Gastroesophageal sphincter (tissue), 4 donors: ENCODE measurements around the gene UNC5A. TPM values are rescaled to one million over a fixed set of nuclear protein-coding genes. Genes with fewer than 3 reads are reported as not detected.

Experiments used
- ATAC-seq: fragments of 150-250 bp; one replicate; pipeline ENCODE4 v1.9.1; 2016; ENCODE audit warnings: mild to moderate bottlenecking, moderate library complexity
- H3K27ac ChIP-seq, 4 donors: fragments of 200-600 bp; sonication (generic) in 3 of 4; 1 replicate in 3 of 4; 2 replicates in 1 of 4; pipeline ENCODE4 v1.5.1; 2016 to 2019
- H3K27me3 ChIP-seq: fragments of 200-600 bp; sonication (generic); one replicate; pipeline ENCODE4 v1.5.1; 2019
- H3K36me3 ChIP-seq, 2 donors: fragments of 200-600 bp; sonication (generic); one replicate each; pipeline ENCODE4 v1.5.1; 2019; ENCODE audit warnings: control low read depth in 1 of 2
- H3K4me1 ChIP-seq, 3 donors: fragments of 200-600 bp; sonication (generic); 1 replicate in 2 of 3; 2 replicates in 1 of 3; pipeline ENCODE4 v1.5.1; 2016 to 2019; ENCODE audit warnings: control low read depth in 2 of 3
- H3K4me3 ChIP-seq, 2 donors: fragments of 200-600 bp; sonication (generic); one replicate each; pipeline ENCODE4 v1.5.1; 2019; ENCODE audit warnings: mild to moderate bottlenecking in 1 of 2, moderate library complexity in 1 of 2
- H3K9me3 ChIP-seq, 3 donors: fragments of 200-600 bp; sonication (generic); one replicate each; pipeline ENCODE4 v1.5.1; 2017 to 2019; ENCODE audit warnings: control low read depth in 2 of 3
- CTCF ChIP-seq, 4 experiments: fragments of 200-600 bp in 2 of 4; fragments of 450-650 bp in 2 of 4; sonication (generic) in 1 of 4; IDR thresholded peaks; one replicate each; pipeline ENCODE4 v1.5.1; 2017 to 2019; ENCODE audit warnings: antibody characterized with exemption in 4 of 4, mild to moderate bottlenecking in 2 of 4, moderate library complexity in 2 of 4
- EP300 ChIP-seq: sonication (generic); formaldehyde crosslinking; IDR thresholded peaks from one replicate; pipeline ENCODE4 v1.6.1; 2017; ENCODE audit warnings: antibody characterized with exemption, mild to moderate bottlenecking
- POLR2A ChIP-seq, 2 donors: fragments of 450-650 bp; IDR thresholded peaks; one replicate each; pipeline ENCODE4 v1.6.1; 2017; ENCODE audit warnings: antibody characterized with exemption in 2 of 2, mild to moderate bottlenecking in 2 of 2, moderate library complexity in 1 of 2
- POLR2AphosphoS5 ChIP-seq: sonication (generic); formaldehyde crosslinking; IDR thresholded peaks from one replicate; pipeline ENCODE4 v1.6.1; 2017; ENCODE audit warnings: antibody characterized with exemption
- WGBS, 2 donors: methylation state at CpG; one replicate each; pipeline ENCODE4 v1.1.5; 2018; ENCODE audit warnings: low coverage in 1 of 2; 5-methylcytosine and 5-hydroxymethylcytosine counted together
- total RNA-seq, 4 donors: library from RNA; depleted of rRNA; stranded (reverse); fragments of >200 nt; gene quantifications; one replicate each; pipeline ENCODE4 v1.1.0, GENCODE V29; 2016

Gene UNC5A
- total RNA-seq, 4 donors from 2014 or later: 0.27 TPM; not detected in 3

GRCh38 chr5:176823869-176824412 is 13.6 kb downstream of the UNC5A start:
- WGBS, 2 donors: 80% methylated on average over 2 of the region's 20 CpGs; no CpG with 5 or more reads in 1 of the 2 donors
- TF ChIP-seq CTCF (IDR thresholded peaks at IDR 0.05): no peak
- TF ChIP-seq EP300: no peak
- no peak for TF ChIP-seq POLR2AphosphoS5
- TF ChIP-seq POLR2A (IDR thresholded peaks at IDR 0.05): no peak
- no peak for ATAC-seq

GRCh38 chr5:176824604-176825003 is 14.2 kb downstream of the UNC5A start:
- H3K9me3 ChIP-seq: no peaks in the 10 kb centered on the region
- H3K27me3 ChIP-seq: peaks cover 54% of the 10 kb centered on the region
- 70% methylated on average over 2 of the region's 5 CpGs; no CpG with 5 or more reads in 1 of the 2 donors for WGBS, 2 donors
- no peak overlapping the region for H3K4me3 ChIP-seq
- no peak for TF ChIP-seq POLR2AphosphoS5
- no peak for TF ChIP-seq CTCF (IDR thresholded peaks at IDR 0.05)
- no peak for TF ChIP-seq EP300
- TF ChIP-seq POLR2A (IDR thresholded peaks at IDR 0.05): no peak
- no peak for ATAC-seq
- no peaks in the 10 kb centered on the region for H3K4me1 ChIP-seq
- H3K27ac ChIP-seq: no peak overlapping the region
- H3K36me3 ChIP-seq: no peaks in the 10 kb centered on the region

More at GRCh38 chr5:176823869-176824412, 13.6 kb downstream of the UNC5A start:
- no peak overlapping the region for H3K27ac ChIP-seq
- H3K4me3 ChIP-seq: no peak overlapping the region
- no peaks in the 10 kb centered on the region for H3K9me3 ChIP-seq
- no peaks in the 10 kb centered on the region for H3K36me3 ChIP-seq
- H3K27me3 ChIP-seq: peaks cover 61% of the 10 kb centered on the region
- H3K4me1 ChIP-seq: no peaks in the 10 kb centered on the region

- H3K4me1 ChIP-seq: no peaks in the 10 kb centered on the region
- TF ChIP-seq CTCF (IDR thresholded peaks at IDR 0.05): no peak
- no peak for TF ChIP-seq POLR2A (IDR thresholded peaks at IDR 0.05)
- TF ChIP-seq EP300: no peak
- no peak for TF ChIP-seq POLR2AphosphoS5
- no peaks in the 10 kb centered on the region for H3K36me3 ChIP-seq
- H3K27ac ChIP-seq: no peak overlapping the region
- no peaks in the 10 kb centered on the region for H3K9me3 ChIP-seq
- no peak overlapping the region for H3K4me3 ChIP-seq
- no peak for ATAC-seq
- WGBS, 2 donors: 72 to 89% methylated on average over 8 to 9 of the region's 9 CpGs
- H3K27me3 ChIP-seq: peaks cover 50% of the 10 kb centered on the region
Measured at GRCh38 chr5:176825234-176825633, 14.9 kb downstream of the UNC5A start.

GRCh38 chr5:176825957-176826356 is 15.6 kb downstream of the UNC5A start:
- Histone ChIP-seq H3K4me3 (no peak overlapping the region), H3K36me3 (no peaks in the 10 kb centered on the region), H3K4me1 (no peaks in the 10 kb centered on the region), H3K27me3 (peaks cover 44% of the 10 kb centered on the region), H3K27ac (no peak overlapping the region), H3K9me3 (no peaks in the 10 kb centered on the region)
- no peak for ATAC-seq
- 83 to 100% methylated on average over 1 to 3 of the region's 4 CpGs for WGBS, 2 donors
- TF ChIP-seq POLR2A (IDR thresholded peaks at IDR 0.05): no peak
- TF ChIP-seq CTCF (IDR thresholded peaks at IDR 0.05): no peak
- no peak for TF ChIP-seq EP300
- TF ChIP-seq POLR2AphosphoS5: no peak

GRCh38 chr5:176827736-176828414 is 17.5 kb downstream of the UNC5A start:
- Histone ChIP-seq H3K9me3 (no peaks in the 10 kb centered on the region), H3K27ac (no peak overlapping the region), H3K4me3 (no peak overlapping the region), H3K27me3 (peaks cover 45% of the 10 kb centered on the region), H3K36me3 (no peaks in the 10 kb centered on the region), H3K4me1 (no peaks in the 10 kb centered on the region)
- WGBS, 2 donors: 72 to 76% methylated on average over 6 to 11 of the region's 14 CpGs
- TF ChIP-seq EP300 (no peak), CTCF (IDR thresholded peaks at IDR 0.05) (no peak), POLR2A (IDR thresholded peaks at IDR 0.05) (no peak), POLR2AphosphoS5 (no peak)
- ATAC-seq: no peak
